Measurements from ENCODE around the gene SYNGAP1.
A peak's percentile ranks its signal among the peaks of the same experiment; 100 is the strongest.
"Not testable (repeated sequence)": the region's sequence is repeated elsewhere in the genome, so short reads cannot be mapped to it uniquely, and the experiment has no call there.

The SYNGAP1 gene

DNA sequence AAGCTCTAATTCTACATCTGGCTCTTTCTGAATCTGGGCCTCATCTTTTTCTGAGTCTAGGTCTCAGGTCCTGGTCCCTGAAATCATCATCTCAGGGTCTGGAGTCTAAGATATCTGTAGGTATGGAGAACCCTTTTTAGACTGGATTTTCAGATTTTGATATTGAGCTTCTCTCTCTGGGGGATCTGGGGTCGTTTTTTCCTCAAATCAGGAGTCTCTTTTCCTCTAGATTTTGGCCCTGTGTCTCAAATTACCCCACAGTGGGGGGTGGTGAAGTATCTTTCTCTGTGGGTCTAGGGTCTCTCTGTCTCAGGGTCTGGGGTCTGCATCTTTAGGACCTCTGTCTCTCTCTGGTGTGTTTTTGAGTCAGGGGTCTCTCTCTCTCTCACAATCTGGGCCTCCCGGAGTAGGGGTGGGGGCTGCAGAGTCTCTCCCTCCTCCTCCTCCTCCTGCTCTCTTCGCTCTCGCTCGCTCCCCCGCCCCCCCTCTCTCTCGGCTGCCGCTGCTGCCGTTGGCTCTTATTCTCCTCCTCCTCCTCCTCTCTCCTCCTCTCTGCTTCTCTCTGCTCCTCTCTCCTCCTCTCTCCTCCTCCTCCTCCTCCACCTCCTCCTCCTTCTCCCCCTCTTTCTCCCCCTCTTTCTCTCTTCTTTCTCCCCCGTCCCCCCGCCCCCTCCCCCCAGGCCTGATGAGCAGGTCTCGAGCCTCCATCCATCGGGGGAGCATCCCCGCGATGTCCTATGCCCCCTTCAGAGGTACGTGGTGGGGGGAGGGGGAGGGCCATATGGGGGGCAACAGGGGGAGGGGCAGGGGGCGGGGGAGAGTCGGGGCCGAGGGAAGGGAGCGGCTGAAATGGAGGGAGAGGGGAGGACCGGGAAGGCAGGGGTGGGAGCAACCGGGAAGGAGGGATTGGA, at the start of gene SYNGAP1:
TSS of gene SYNGAP1 (plus strand) at position 486 of the 911 bp plus-strand sequence. CDS start at position 686, 200 bp downstream.
- DNase-seq (ENCODE audit: low spot score) = no peak

DNA sequence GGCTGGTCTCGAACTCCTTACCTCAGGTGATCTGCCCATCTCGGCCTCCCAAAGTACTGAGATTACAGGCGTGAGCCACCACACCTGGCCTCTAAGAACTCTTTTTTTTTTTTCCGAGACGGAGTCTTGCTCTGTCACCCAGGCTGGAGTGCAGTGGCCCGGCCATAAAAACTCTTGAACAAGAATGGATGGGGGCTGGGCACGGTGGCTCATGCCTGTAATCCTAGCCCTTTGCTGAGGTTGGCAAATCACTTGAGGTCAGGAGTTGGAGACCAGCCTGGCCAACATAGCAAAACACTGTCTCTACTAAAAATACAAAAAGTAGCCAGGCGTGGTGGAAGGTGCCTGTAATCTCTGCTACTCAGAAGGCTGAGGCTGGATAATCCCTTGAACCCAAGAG, 48.0 kb upstream of the SYNGAP1 start:
- not testable (repeated sequence) for DNase-seq (ENCODE audit: low spot score)

DNA sequence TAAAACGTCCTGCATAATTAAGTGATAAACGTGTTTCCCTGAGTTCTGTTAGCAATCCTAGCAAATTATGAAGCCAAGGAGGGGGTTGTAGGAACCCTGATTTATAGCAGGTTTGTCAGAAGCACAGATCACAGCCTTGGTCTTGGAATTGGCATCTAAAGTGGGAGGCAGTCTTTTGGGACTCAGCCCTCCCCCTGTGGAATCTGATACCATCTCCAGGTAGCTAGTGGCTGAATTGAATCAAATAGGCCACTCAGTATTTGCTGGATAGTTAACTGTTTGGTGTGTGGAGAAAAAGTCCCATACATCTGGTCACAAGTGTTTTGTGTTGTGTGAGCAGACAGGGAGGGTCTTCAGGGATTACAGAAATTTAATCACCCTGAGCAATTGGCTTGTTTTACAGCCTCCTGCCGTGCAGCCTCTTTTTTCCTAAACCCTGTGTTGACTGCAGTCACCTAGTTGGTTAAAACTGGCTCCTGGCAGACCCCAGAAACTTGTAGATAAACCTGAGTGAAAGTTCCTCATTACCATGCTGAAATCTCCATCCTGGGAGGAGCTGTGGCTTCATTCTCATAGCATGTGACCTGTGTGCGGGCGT, 47.2 kb upstream of the SYNGAP1 start:
- no peak for DNase-seq (ENCODE audit: low spot score)

DNA sequence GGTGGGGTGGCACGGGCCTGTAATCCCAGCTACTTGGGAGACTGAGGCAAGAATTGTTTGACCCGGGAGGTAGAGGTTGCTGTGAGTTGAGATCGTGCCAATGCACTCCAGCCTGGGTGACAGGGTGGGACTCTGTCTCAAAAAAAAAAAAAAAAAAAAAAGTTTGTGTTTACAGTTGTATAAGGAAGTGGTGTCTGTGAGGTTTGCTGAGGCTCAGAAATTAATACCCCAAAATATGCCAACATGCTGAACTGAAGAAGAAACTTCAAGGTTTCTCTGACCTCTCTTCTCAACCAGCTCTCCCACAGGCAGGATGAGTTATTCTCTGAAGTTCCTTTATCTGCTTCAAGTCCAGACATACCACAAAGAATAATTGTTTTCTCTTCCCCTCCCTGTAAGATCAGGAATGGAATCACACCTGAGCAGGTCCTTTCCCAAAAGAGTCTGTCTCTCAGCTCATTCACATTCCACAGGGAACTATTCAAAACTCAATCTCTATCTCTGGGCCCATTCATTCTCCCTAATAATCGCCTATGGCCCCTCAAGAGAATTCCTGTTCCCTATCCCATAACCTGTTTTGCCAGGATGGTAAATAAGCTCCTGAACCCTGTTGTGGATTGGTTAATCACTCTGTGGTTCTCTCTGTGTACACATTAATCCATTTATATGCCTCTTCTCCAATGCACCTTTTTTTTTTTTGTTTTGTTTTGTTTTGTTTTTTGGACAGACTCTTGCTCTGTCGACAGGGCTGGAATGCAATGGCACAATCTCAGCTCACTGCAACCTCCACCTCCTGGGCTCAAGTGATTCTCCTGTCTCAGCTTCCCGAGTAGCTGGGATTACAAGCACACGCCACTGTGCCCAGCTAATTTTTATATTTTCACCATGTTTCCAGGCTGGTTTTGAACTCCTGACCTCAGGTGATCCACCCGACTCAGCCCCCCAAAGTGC, 45.6 kb upstream of the SYNGAP1 start:
- DNase-seq (ENCODE audit: low spot score) = no peak

DNA sequence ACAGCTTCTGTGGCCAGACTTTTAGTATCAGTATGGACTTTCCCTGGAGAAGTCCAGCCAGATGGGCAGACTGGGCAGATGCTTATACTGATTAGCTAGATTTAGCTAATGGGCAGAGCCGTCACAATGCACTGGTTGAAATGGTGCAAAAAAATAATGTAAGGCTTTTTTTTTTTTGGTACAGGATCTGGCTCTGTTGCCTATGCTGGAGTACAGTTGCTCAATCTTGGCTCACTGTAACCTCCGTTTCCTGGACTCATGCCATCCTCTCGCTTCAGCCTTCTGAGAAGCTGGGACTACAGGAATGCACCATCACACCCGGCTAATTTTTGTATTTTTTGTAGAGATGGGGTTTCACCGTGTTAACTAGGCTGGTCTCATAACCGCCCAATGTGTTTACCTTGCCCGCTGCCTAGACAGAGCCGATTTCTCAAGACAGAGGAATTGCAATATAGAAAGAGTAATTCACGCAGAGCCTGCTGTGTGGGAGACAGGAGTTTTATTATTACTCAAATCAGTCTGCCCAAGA, 44.7 kb upstream of the SYNGAP1 start:
- DNase-seq (ENCODE audit: low spot score) = no peak

DNA sequence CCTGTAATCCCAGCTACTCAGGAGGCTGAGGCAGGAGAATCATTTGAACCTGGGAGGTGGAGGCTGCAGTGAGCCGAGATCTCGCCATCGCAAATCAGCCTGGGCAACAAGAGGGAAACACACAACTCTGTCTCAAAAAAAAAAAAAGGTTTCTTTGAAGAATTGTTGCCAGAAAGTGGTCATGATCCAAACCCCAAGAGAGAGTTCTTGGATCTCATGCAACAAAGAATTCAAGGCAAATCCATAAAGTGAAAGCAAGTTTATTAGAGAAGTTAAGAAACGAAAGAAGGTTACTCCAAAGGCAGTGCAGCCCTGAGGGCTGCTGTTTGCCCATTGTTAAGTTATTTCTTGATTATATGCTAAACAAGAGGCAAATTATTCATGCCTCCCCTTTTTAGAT, 42.7 kb upstream of the SYNGAP1 start:
- DNase-seq (ENCODE audit: low spot score) = no peak

DNA sequence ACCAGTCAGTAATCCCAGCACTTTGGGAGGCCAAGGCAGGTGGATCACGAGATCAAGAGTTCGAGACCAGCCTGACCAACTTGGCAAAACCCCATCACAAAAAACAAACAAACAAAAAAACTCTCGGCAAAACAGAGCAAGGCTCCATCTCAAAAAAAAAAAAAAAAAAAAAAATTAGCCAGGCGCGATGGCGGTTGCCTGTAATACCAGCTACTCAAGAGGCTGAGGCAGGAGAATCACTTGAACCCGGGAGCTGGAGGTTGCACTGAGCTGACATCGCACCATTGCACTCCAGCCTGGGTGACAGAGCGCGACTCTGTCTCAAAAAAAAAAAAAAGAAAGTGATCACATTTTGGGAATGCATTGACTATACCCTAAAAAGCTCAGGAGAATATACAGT, 40.7 kb upstream of the SYNGAP1 start:
- DNase-seq (ENCODE audit: low spot score) = not testable (repeated sequence)

DNA sequence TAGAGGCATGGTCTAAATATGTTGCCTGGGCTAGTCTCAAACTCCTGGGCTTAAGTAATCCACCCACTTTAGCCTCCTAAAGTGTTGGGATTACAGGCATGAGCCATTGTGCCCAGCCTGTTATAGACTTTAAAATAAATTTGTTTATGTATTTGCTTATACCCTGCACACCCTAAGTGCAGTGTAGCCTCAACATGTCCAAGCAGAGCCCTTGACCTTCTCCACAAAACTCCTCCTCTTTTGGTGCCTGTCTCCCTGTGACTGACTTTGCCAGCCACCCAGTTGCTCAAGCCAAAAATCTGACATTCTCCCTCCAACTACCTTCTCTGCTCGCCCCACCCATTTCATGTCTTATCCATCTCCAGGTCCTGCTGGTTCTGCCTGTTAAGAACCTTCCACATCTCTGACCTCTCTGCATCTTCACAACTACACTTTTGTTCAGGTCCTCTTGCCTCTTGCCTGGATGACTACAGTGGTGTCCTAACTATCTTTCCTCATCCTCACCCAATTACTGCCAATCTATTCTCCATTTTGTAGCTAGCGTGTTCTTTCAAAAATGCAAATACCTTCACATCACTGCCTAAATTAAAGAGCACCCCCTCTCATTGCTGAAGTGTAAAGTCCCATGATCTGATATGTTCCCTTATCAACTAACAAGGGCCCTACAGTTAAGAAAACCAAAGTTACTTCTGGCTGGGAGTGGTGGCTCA, 39.4 kb upstream of the SYNGAP1 start:
- DNase-seq (ENCODE audit: low spot score) = no peak

DNA sequence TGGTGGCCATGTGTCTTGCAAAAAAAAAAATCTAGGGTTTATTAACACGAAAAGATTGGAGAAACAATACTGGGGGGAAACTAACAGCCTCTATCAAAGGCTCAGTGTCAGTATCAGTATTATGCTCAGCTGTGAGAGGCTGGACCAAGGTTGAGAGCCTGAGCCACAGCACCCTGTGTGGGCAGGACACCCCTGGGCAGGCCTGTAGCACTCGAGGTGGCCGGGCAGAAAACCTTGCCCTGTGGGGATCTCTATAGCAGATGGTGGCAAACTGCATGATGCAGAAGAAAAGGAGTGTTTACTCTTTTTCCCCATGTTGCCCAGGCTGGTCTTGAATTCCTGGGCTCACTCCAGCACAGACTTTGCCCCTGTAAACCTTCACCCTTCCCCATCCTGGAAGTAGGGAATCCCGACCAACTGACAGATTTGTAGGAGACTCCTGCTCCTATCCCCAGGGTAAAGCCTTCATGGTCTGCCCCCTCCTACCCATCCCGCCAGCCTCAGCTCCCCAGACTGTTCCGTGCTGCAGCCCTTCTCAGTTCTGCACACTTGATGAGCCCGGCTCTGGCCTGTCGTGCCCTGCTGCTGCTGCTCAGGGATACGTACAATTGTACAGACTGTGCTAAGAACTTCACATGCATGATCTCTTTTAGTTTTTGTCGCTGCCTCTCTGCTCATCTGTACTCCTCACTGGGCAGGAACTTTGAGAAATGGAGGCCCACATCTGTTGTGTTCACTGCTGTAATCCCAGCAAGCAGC, 36.3 kb upstream of the SYNGAP1 start:
- DNase-seq (ENCODE audit: low spot score) = no peak

DNA sequence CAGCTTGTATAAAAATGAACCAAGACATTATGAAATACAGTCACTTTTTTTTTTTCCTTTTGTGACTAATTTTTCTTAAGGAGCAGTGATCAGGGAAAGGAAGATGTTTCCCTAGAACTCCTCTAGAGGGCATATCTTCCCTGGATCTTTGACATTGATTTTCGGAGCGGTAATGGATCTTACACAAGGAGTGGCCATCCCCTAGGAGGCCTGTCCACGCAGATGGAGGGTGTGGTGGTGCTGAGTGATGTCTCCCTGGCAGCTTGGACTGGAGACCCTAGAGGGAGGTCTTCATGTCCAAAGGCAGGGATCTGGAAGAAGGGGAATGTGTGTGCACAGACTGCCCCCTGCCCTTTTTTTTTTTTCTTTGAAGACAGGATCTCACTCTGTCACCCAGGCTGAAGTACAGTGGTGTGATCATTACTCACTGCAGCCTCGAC, 35.3 kb upstream of the SYNGAP1 start:
- DNase-seq (ENCODE audit: low spot score) = peak; percentile 77

DNA sequence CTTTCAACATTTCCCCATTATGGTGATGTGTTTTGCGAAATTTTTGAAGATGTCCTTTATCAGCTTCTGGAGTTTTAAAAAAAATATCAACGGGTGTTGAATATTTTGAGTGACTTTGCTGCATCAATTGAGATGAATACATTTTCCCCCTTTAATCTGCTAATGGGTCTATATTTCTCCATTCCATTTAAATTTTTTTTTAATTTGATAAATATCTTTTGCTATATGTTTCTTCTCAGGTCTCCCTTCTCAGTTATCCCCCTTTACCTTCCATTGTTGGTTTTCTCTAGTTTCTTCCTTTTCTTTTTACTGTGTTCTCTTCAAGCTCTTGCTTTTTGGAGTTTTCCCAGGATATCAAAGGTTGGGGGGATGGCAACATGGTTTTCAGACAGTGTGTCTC, 29.7 kb upstream of the SYNGAP1 start:
- DNase-seq (ENCODE audit: low spot score) = no peak

DNA sequence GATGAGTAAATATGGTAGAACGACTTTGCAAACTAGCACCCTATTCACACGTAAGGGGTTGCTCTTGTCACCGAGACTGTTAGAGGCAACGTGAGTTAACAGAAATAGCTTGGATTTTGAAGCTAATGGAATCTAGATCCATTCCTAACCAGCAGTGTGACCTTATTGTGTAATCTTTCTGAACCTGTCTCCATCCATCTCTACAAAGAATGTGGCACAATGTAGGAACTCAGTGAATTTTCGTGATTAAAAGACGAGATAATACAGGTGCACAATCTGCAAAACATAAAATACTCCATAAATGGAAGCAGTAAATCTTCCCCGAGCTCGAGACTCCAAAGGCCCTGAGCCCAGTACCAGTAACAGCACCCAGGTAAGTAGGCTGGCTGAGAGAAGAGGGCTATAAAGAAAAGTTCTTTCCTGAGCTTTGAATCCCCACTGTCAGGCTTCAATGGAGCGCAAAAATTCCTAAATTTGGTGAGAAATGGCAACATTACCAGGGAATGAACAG, 29.0 kb upstream of the SYNGAP1 start:
- DNase-seq (ENCODE audit: low spot score) = no peak

DNA sequence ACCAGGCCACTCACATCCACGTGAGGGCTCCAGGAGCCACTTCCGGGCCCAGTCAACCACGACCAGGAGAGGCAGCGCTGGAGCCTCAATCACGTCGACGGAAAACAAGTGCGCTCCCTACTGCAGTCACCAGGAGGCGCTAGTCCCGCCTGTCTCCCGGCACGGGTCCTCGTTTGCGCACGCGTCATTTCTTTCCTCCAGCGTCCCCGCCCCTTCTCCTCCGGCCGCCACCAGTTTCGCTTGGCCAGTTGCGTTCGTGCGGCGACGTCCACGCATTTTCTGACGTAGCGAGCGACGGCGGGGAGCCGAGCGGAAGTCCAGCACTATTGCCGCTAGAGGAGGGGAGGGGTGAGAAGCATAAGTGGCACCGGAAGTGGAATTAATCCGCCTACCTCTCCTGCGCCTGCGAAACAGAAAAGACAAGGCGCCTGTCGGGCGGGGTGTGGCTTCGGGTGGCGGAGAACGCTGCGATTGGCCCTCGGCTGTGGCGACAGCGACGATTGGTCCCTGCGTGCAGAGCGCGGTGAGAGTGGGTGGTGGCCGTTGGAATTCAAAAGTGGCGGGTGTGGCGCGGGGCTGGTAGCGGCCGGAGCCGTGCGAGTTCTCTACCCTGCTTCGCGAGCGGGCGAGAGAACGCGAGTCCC, 28.5 kb upstream of the SYNGAP1 start, which contains the start of gene KIFC1:
TSS of gene KIFC1 (plus strand) at position 546 of the 644 bp plus-strand sequence. CDS start 163 bp downstream, outside the sequence.
- peak; percentile 99 for DNase-seq (ENCODE audit: low spot score)

DNA sequence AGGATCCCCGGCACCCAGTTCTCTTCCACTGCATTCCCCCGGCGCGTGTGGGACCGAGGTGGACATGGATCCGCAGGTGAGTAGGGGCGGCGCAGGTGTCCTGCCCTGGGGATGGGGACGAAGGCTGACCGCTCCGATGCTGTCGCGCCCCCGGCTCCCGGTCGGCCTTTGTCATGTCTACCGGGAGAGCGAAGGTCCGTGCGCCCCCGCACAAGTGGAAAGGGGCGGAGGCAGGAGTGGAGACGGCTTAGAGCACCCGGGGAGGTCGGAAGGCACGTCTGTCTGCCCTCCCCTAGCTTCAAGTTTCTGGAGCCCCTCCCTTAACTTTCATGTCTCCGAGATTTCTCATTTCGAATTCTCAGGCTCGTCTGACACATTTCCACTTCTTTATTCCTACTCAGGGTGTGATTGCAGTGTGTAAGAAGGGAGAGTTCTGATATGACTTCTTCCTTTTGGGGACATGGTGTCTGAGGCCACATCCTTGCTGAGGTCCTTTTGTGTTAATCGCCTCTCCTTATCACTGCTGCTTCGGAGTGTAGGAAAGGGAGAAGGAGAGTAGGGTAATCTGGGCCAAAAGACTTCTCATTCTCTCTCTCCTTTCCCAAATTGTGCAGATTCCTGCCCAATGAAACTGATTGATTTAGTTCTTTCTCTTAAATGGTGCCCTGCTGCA, 27.8 kb upstream of the SYNGAP1 start:
- DNase-seq (ENCODE audit: low spot score) = no peak

DNA sequence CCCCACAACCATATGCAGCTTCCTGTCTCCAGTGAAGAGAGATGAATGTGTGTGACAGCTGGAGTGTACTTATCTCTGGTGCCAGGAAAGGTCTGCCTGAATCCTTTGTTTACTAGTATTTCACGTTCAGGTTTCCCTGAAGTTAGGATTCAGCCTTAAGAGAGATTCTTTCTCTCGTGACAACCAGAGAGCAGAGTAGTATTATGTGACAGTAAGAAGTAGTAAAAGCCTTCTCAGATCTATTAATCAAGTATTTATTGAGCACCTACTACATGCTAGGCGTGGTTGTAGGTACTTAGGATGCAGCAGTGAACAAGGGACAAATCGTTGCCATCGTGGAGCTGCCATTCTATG, 27.3 kb upstream of the SYNGAP1 start:
- DNase-seq (ENCODE audit: low spot score) = no peak

DNA sequence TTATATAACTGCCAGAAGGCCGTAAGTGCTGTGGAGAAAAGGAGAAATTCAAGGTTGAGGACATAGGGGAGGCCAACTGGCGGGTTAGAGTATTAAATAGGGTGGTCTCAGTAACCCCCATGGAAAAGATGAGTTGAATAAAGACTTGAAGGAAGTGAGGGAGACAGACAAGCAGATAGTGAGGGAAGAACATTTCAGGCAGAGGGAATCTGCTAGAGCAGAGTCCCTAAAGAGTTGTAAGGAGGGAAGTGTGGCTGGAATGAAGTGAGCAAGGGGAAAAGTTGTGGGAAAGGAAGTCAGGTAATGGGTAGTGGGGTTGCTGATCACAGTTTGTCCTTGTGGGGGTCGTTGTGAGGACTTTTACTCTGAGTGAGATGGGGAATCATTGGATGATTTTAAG, 26.9 kb upstream of the SYNGAP1 start:
- DNase-seq (ENCODE audit: low spot score) = no peak

DNA sequence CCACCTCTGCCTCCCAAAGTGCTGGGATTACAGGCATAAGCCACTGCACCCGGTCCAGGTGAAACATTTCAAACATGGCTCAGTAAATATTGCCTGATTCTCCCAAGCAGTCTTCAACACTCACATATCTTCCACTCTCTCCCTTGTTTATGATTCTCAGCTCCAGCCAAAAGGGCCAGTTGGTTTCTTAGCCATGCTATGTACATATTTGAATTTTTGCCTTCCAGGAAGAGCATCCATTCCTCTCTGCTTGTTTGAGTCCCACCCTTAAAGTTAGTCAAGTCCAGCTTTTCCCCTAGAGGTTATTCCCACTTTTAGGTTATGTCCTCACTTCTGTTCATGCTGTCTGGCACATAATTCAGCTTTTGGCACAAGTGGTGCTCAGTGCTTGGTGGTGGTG, 22.3 kb upstream of the SYNGAP1 start:
- no peak for DNase-seq (ENCODE audit: low spot score)

DNA sequence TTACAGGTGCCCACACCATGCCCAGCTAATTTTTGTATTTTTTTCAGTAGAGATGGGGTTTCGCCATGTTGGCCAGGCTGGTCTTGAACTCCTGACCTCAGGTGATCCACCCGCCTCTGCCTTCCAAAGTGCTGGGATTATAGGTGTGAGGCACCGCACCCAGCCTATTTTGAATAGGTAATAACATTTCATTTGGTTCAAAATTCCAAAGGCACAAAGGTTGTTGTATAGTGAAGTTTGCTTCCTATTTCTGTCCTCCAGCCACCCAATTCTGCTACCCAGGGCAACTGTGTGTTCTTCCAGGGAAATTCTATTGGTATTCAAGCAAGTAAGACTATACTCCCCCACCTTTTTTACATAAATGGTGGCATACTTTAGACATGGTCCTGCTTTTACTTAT, 21.3 kb upstream of the SYNGAP1 start:
- not testable (repeated sequence) for DNase-seq (ENCODE audit: low spot score)

DNA sequence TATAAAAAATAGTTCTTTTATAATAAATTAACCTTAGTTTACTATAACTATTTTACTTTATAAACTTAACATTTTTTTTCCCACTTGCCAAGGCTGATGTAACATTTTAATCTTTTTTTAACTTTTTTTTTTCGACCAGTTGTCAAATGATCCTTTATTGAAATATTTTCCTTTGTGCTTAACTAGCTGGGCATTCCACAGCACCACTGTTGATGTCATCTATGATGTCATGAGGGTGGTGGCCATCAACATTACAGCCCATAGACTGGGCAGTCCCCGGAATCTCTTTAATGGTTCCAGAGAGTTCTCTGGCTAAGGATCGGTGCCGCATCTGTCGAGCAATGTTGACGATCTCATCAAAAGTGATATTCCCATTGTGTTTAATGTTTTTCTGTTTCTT, 20.0 kb upstream of the SYNGAP1 start:
- DNase-seq (ENCODE audit: low spot score) = not testable (repeated sequence)
